ENCODE measurements around the gene AGPAT2.

GRCh38 chr9:136665704-136666371, 21.4 kb downstream of the AGPAT2 start:
- no peak for TF ChIP-seq PAX5 (IDR thresholded peaks at IDR 0.05; ENCODE audit: insufficient read depth, low read length, severe bottlenecking)
- TF ChIP-seq SPI1 (IDR thresholded peaks at IDR 0.05; ENCODE audit: low read depth, low read length), result no peak
- TF ChIP-seq POLR2A (IDR thresholded peaks at IDR 0.05; ENCODE audit: low read depth, low read length), result no peak
- no peak for TF ChIP-seq TAF1 (IDR thresholded peaks at IDR 0.05; ENCODE audit: low read depth, low read length)
